Colon (tissue), 2 donors: ENCODE data around the gene TESK1.

Experiments
- FAIRE-seq: peaks from 2 replicates; lab custom pipeline; 2012; peaks lifted over from hg19 to GRCh38; lab: Jason Lieb, UNC
- donor health status: control.
- donor health status: control.

TESK1 gene

DNA sequence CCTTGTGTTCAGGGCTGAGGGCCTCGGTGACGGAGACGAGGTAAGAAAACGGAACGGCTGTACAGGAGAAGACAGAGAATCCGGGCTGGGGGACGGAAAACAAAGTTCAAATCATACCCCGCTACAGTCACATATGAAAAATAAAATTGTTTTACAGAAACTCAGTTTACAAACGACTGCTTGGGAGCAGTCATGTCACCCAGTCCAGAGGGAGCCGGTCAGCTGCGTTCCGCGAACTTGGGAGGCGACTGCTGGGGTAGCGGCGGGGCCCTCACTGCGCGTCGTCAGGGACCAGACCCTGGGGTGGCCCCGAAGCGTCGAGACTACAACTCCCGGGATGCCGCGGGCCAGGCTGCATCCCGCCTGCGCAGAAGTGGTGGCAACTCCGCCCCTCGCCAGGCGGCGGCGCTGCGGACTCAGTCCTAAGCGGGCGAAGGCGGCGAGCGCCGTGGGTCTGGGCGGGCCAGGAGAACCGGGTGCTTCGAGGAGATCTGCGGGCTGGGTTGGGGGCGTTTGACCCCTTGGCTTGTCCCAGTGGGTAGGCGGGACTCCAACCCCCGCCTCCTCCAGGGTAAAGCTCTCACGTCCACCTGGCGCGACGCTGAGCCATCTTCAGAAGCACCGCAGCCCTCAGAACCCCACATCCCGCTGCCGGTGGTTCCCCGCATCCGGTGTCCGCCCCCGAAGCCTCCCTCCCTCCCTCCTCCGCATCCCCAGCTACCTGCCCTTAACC, 41.6 kb downstream of the TESK1 start:
- no peak for FAIRE-seq

DNA sequence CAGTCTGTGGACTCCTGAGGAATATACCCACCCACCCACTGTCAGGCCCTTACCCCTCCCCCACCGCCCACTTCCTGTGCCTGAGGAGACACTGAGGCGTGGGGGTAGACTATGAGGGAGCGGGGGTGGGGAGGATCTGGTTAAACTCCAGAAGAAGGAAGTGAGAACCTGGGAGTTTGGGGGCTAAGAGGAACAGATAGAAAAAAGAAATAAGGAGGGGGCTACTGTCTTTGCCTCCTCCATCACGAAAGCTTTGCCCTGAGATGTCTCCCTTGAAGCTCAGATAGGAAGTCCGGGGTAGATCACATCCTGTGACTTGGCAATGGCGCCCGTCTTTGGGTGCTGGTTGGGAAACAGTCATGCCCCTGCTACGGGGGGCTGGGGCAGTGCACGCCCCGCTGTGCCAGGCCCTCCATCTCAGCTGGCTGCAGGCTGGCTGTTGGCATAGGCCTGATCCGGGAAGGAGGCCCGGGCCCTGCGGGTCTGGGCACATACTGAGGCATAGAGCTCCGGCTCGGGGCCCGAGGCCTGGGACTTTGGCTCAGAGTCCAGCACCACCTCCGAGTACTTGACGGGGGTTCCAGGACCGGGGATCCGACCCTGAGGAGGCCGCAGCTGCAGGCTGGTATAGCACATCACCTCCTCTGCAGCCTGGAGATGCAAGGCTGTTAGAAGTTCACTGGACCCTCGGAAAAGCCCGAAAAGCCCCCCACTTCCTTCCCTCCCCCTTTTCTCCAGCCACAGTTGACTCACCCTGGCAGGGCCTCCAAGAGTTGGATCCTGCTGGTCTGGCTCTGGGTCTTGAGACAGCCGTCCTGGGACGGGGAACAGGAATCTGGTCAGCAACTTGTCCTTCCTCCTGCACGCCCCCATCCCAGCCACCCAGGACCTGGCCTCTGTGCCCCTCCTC, 44.6 kb downstream of the TESK1 start:
- FAIRE-seq = no peak

DNA sequence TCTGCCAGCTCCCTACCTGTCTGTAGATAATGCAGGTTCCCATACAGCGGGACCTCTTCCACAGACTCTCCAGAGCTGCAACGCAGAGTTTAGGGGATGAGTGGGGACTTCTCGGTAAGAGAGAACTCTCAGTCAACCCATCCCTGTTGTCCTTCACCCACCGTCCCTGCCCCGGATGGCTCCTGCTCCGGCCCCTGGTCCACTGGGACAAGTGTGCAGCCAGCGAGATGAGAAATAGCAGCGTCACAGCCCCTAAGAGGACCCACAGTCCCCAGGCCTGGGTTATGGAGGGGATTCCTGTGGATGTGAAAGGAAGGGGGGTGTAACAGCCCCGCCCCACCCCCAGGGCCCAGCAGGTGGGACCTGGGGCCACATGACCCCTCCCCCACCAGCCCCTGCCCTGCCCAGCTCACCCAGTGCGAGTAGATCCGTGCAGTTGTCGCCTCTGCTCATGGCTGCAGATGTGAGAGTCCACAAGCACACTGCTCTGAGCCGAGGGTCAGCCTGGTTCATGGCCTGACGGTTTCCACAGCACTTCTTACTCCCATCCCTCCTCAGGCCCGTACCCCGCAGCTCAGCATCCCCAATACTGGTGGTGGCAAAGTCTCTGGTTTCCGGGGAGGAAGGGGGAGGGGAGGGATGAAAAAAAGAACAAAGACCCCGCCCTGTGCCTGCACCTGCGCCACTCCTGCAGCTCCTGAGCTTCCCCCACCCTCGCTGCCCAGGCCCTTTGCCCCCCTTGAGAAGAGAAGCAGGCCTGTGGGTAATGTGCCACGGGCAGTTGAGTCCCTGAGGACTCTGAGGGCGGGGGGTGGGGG, 45.5 kb downstream of the TESK1 start, which contains the start of gene SIT1:
SIT1 (minus strand) TSS at position 591 of the 818 bp plus-strand sequence; CDS start at position 513, 78 bp downstream.
- FAIRE-seq = no peak

DNA sequence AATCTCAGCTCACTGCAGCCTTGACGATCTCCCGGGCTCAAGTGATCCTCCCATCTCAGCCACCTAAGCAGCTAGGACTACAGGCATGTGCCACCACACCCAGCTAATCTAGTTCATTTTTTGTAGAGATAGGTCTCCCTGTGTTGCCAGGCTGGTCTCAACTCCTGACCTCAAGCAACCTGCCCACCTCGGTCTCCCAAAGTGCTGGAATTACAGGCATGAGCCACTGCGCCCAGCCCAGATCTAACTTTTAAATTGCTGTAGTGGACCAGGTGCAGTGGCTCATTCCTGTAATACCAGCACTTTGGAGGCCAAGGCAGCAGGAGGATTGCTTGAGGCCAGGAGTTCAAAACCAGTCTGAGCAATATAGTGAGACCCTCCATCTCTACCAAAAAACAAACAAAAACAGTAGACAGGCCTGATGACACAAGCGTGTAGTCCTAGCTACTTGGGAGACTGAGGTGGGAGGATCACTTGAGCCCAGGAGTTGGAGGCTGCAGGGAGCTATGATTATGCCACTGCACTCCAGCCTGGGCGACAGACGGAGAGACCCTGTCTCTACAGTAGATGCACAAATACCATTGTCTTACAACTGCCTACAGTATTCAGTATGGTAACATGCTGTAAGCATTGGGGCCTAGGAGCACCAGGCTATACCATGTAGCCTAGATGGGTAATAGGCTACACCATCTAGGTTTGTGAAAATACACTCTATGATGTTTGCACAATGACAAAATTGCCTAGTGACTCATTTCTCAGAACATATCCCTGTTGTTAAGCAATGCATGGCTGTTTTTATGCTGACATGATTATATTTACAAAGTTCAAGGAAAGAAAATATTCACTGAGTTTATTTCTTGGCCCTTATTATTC, 47.1 kb downstream of the TESK1 start:
- FAIRE-seq = peak; percentile 78

DNA sequence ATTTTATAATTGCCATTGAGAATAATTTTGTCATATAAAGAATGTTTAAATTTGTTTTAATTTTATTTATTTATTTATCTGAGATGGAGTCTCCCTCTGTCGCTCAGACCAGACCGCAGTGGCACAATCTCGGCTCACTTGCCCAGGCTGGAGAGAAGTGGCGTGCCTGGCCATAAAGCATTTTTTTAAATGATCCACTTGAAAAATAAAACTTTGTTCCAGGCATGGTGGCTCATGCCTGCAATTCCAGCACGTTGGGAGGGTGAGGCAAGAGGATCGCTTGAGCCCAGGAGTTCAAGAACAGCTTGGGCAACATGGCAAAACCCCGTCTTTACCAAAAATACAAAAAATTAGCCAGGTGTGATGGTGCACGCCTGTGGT, 47.8 kb downstream of the TESK1 start:
- no peak for FAIRE-seq

DNA sequence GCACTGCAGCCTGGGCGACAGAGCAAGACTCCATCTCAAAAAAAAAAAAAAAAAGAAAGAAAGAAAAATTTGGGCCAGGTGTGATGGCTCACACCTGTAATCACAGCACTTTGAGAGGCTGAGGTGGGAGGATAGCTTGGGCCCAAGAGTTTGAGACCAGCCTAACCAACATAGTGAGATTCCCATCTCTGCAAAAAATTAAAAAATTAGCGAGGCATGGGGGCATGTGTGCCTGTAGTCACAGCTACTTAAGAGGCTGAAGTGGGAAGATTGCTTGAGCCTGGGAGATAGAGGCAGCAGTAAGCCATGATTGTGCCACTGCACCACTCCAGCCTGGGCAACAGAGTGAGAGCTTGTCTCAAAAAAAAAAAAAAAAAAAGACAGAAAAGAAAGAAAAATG, 48.5 kb downstream of the TESK1 start:
- no peak for FAIRE-seq

DNA sequence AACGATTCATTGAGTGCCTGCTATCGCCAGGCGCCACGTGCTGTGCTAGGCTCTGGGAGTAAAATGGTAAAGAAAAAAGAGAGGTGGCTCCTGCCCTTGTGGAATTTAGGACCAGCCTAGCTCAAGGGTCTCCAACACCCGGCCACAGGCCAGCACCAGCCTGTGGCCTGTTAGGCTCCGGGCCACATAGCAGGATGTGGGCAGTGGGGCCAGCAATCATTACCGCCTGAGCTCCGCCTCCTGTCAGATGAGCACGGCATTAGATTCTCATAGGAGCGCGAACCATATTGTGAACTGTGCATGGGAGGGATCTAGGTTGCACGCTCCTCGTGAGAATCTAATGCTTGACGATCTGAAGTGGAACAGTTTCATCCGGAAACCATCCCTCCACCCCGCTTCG, 51.3 kb downstream of the TESK1 start:
- no peak for FAIRE-seq

DNA sequence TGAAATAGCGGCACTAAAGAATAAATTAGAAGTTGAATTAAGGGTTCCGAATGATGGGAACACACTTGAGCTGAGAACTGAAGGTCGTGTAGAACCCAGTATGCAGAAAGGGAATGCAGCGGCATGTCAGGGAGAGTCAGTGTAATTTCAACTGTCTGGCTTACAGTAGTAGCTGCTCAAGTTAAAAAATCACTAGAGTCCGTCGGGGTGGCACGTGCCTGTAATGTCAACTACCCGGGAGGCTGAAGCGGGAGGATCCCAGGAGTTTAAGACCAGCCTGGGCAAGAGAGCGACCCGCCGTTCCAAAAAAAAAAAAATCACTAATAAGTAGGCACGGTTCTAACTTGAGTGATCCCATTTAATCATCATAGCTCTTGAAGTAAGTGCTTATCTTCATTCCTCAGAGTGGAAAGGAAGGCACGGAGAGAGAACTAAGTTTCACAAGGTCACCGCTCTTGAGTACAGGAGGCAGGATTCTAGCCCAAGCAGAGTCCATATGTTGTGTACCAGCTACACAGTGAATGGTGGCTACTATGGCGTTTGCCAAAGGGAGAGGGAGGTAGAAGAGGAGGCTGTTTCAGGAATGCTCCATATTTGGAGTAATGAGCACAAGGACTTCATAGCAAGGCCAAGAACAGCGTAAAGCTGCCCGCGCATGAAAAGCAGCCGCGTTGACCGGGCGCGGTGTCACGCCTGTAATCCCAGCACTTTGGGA, 51.9 kb downstream of the TESK1 start:
- no peak for FAIRE-seq

DNA sequence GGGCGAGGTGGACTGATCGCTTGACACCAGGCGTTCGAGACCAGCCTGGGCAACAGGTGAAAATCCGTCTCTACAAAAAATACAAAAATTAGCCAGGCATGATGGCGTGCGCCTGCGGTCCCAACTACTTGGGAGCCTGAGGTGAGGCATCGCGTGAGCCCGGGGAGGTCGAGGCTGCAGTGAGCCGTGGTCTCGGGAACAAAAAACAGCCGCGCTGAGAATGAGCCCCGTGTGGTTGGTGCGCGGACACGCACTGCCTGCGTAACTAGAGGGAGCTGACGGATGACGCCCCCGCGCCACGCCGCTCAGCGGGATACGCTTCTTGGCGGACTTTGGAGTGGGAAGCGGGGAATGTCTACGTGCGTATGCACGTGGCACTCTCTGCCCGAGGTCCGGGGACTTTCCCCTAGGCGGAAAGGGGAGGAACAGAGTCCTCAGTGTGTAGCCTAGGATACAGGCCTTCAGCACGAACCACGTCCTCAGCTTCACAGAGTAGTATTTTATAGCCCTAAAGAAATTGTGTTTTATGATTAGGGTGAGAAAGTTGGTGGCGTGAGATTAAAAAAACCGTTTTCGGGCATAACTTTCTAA, 52.6 kb downstream of the TESK1 start, which contains the start of gene RMRP:
RMRP (minus strand) TSS at position 474 of the 591 bp plus-strand sequence.
- FAIRE-seq = no peak

DNA sequence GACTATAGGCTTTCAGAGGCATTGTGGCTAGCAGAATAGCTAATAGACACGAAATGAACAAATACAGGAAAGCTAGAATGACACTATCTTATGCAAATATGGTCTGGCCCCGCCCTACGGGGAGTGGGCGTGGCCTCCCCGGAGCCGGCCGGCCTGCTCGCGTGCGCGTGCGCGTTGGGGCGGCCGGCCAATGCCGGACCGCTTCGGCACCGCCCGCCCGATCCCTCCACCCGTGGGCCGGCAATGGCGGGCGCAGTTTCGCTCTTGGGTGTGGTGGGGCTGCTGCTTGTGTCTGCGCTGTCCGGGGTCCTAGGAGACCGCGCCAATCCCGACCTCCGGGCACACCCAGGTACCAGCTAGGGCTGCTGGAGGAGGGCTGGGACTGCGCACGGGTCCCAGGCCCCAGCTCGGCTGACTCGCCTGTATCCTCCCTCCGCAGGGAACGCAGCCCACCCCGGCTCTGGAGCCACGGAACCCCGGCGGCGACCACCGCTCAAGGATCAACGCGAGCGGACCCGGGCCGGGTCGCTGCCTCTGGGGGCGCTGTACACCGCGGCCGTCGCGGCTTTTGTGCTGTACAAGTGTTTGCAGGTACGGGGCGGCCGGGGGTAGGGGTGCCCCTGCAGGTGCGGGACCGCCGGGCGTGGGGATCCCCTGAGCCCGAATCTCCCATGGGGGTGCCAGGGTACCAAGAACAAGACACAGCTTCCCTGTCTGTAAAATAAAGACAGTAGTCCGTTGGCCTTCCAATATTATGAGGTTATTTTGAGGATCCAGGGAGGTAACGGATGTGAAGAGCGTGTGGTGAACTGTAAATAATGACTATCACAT, 53.3 kb downstream of the TESK1 start, which contains the start of gene CCDC107:
CCDC107 (plus strand) TSS at position 156 of the 831 bp plus-strand sequence; CDS start at position 244, 88 bp downstream.
- FAIRE-seq = no peak

DNA sequence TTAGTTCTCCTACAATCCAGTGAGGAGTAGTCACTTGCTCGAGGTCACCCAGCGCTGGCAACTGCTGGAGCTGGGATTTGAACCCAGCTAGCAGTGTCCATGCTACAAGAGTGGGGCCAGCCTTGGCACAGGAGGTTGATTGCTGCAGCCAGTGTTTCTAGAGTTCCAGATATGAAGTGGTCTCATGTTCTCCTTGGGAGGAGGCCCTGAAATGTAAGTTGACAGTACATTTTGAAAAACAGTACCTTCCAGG, 53.8 kb downstream of the TESK1 start:
- no peak for FAIRE-seq

DNA sequence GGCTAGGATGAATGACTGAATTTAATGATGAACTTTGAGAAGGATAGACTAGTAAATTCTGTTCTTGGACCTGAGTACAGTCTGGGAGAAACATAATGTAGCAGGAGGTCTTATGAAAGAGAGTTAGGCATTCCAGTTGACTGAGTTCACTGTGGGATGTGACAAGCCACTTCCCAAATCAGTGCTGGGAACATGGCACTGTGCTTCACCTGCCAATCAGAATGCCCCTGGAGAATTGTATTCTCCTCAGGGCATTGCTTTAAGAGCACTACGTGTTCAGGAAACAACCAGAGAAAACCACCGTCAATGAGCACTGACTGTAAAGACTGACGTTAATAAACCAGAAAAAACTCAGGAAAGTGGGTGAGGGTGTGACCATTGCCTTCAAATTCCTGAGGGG, 54.3 kb downstream of the TESK1 start:
- FAIRE-seq = no peak
